IMR-90 (cell line): ENCODE measurements around the gene HUWE1. TPM values are rescaled to one million over a fixed set of nuclear protein-coding genes. Genes with fewer than 3 reads are reported as not detected.

Source experiments
- ATAC-seq: fragments of 200-7000 bp; cut with Tn5 transposase; 2 replicates; pipeline ENCODE4 v1.9.1; 2020; ENCODE audit warnings: low read depth, mild to moderate bottlenecking, moderate library complexity
- BruUV-seq: library from RNA; stranded (reverse); fragments of 400-500 nt; replicated peaks from 2 replicates; lab custom pipeline; 2021; lab: Mats Ljungman, UMichigan
- CTCF ChIA-PET: fragments of 300-600 bp; formaldehyde crosslinking; extraction: SDS; loops from one replicate; lab custom pipeline; 2021; ENCODE audit warnings: antibody characterized with exemption; lab: Yijun Ruan, JAX
- POLR2A ChIA-PET: fragments of 300-600 bp; sonication (Branson Sonifier 250); formaldehyde crosslinking; loops from one replicate; lab custom pipeline; 2022; ENCODE audit warnings: antibody characterized with exemption; ENCODE audit not compliant: unreplicated experiment; lab: Charles Lee
- DNase-seq: peaks from one replicate; pipeline ENCODE4 v3.0.0; 2013
- H2AFZ ChIP-seq: replicated peaks from 2 replicates; pipeline ENCODE3; 2013; ENCODE audit warnings: low read length, mild to moderate bottlenecking; ENCODE audit not compliant: poor library complexity
- H2AK5ac ChIP-seq: 2 replicates; pipeline ENCODE4 v1.6.1; 2013; ENCODE audit warnings: low read depth, low read length, inconsistent platforms
- H2AK9ac ChIP-seq: replicated peaks from 2 replicates; pipeline ENCODE3; 2013; ENCODE audit warnings: mild to moderate bottlenecking, low read depth, low read length, moderate library complexity; ENCODE audit not compliant: poor library complexity
- H2BK120ac ChIP-seq: 2 replicates; pipeline ENCODE4 v1.6.1; 2013; ENCODE audit warnings: low read depth, low read length, inconsistent platforms
- H2BK15ac ChIP-seq: 3 replicates; pipeline ENCODE4 v1.6.1; 2013; ENCODE audit warnings: low read depth, low read length, inconsistent platforms
- H2BK20ac ChIP-seq: 2 replicates; pipeline ENCODE4 v1.6.1; 2013; ENCODE audit warnings: low read depth, mild to moderate bottlenecking, inconsistent platforms, low read length, moderate library complexity
- H2BK5ac ChIP-seq: 2 replicates; pipeline ENCODE4 v1.6.1; 2013; ENCODE audit warnings: mild to moderate bottlenecking, low read depth, low read length, inconsistent platforms; ENCODE audit not compliant: poor library complexity, severe bottlenecking
- H3K14ac ChIP-seq: replicated peaks from 2 replicates; pipeline ENCODE4 v1.6.1; 2013; ENCODE audit warnings: low read depth, low read length, inconsistent platforms
- H3K18ac ChIP-seq: 2 replicates; pipeline ENCODE4 v1.6.1; 2013; ENCODE audit warnings: low read depth, low read length, control low read depth
- H3K23ac ChIP-seq: 2 replicates; pipeline ENCODE4 v1.6.1; 2013; ENCODE audit warnings: low read depth, low read length, inconsistent platforms
- H3K27ac ChIP-seq: 2 replicates; pipeline ENCODE4 v1.5.1; 2013; ENCODE audit warnings: mild to moderate bottlenecking, control low read depth, low read length; ENCODE audit not compliant: insufficient read depth
- H3K27me3 ChIP-seq: 2 replicates; pipeline ENCODE4 v1.6.1; 2013; ENCODE audit warnings: low read length; ENCODE audit not compliant: control insufficient read depth, insufficient read depth
- H3K36me3 ChIP-seq: 2 replicates; pipeline ENCODE4 v1.6.1; 2013; ENCODE audit warnings: low read length, mixed read lengths; ENCODE audit not compliant: control insufficient read depth, insufficient read depth
- H3K4ac ChIP-seq: 2 replicates; pipeline ENCODE4 v1.6.1; 2013; ENCODE audit warnings: low read depth, low read length, inconsistent platforms
- H3K4me1 ChIP-seq: 2 replicates; pipeline ENCODE4 v1.6.1; 2013; ENCODE audit warnings: low read length, mixed read lengths; ENCODE audit not compliant: control insufficient read depth, insufficient read depth
- H3K4me2 ChIP-seq: 2 replicates; pipeline ENCODE4 v1.6.1; 2013; ENCODE audit warnings: low read depth, mild to moderate bottlenecking, control low read depth, low read length, moderate library complexity
- H3K4me3 ChIP-seq: 2 replicates; pipeline ENCODE4 v1.5.1; 2013; ENCODE audit warnings: low read depth, mild to moderate bottlenecking, control low read depth, low read length, moderate library complexity; ENCODE audit not compliant: insufficient read depth
- H3K56ac ChIP-seq: 2 replicates; pipeline ENCODE4 v1.6.1; 2013; ENCODE audit warnings: low read length, inconsistent platforms; ENCODE audit not compliant: insufficient read depth; ENCODE audit errors: extremely low read depth
- H3K79me1 ChIP-seq, 2 experiments: 2 replicates each; pipeline ENCODE4 v1.6.1; 2013; ENCODE audit warnings: low read length in 2 of 2, inconsistent platforms in 1 of 2, low read depth in 1 of 2
- H3K9ac ChIP-seq: 2 replicates; pipeline ENCODE4 v1.6.1; 2013; ENCODE audit warnings: low read depth, low read length, control low read depth
- H3K9me1 ChIP-seq: 2 replicates; pipeline ENCODE4 v1.6.1; 2013; ENCODE audit warnings: low read length, inconsistent platforms; ENCODE audit not compliant: insufficient read depth
- H3K9me3 ChIP-seq: 2 replicates; pipeline ENCODE4 v1.6.1; 2013; ENCODE audit warnings: low read length; ENCODE audit not compliant: control insufficient read depth, insufficient read depth
- H4K20me1 ChIP-seq: 2 replicates; pipeline ENCODE4 v1.6.1; 2013; ENCODE audit warnings: low read length, inconsistent platforms; ENCODE audit not compliant: insufficient read depth
- H4K5ac ChIP-seq: 2 replicates; pipeline ENCODE4 v1.6.1; 2013; ENCODE audit warnings: mild to moderate bottlenecking, low read depth, low read length, control low read depth
- H4K8ac ChIP-seq, 2 experiments: 2 replicates each; pipeline ENCODE4 v1.6.1; 2013; ENCODE audit warnings: low read depth in 2 of 2, low read length in 2 of 2, control low read depth in 1 of 2, inconsistent platforms in 1 of 2
- H4K91ac ChIP-seq: 2 replicates; pipeline ENCODE4 v1.6.1; 2013; ENCODE audit warnings: low read depth, low read length, inconsistent platforms; ENCODE audit not compliant: insufficient read depth
- BHLHE40 ChIP-seq: fragments of 150-350 bp; IDR thresholded peaks from 2 replicates; pipeline ENCODE4 v1.6.1; 2016; ENCODE audit warnings: mild to moderate bottlenecking, low read depth, low read length
- MAFK ChIP-seq: IDR thresholded peaks from 2 replicates; pipeline ENCODE4 v1.6.1; 2012; ENCODE audit warnings: low read depth, low read length, improper control_type of control experiment
- MXI1 ChIP-seq: IDR thresholded peaks from 2 replicates; pipeline ENCODE4 v1.6.1; 2012; ENCODE audit warnings: low read depth, mild to moderate bottlenecking, low read length, moderate library complexity, borderline replicate concordance
- dilution Hi-C: fragments of 300-500 bp; cut with HindIII; formaldehyde crosslinking; loops from one replicate; pipeline ENCODE4 v1.14.3; 2018; ENCODE audit warnings: low sequenced_read_pairs; ENCODE audit not compliant: unreplicated experiment
- in situ Hi-C: fragments of 300-500 bp; cut with MboI; formaldehyde crosslinking; loops from 3 replicates; pipeline ENCODE4 v1.14.3; 2019; ENCODE audit warnings: low sequenced_read_pairs, inconsistent platforms, mixed read lengths
- intact Hi-C: fragments of 100-400 bp; cut with micrococcal nuclease; formaldehyde crosslinking; loops from 2 replicates; pipeline ENCODE4 v1.10.0; 2022
- polyA plus RNA-seq, 3 experiments: library from polyadenylated mRNA; depleted of rRNA; stranded (reverse); fragments of >200 nt; gene quantifications; 2 replicates each; pipeline ENCODE4 v1.2.3, GENCODE V29; 2012; ENCODE audit warnings: low replicate concordance in 1 of 3
- total RNA-seq: library from RNA; depleted of rRNA; stranded (reverse); fragments of >200 nt; gene quantifications from 2 replicates; pipeline ENCODE4 v1.2.3, GENCODE V29; 2012

Gene HUWE1
- total and polyA plus RNA-seq, 2 of the 4 experiments (the other 2 are of a cell fraction) = 47.6 to 57.7 TPM

GRCh38 chrX:53571494-53571893 lies 115.0 kb downstream of the HUWE1 start:
- no peaks in the 10 kb centered on the region for H3K9me1 ChIP-seq
- H2BK15ac ChIP-seq = no peak overlapping the region
- H3K9me3 ChIP-seq = no peaks in the 10 kb centered on the region
- H2AK5ac ChIP-seq = no peak overlapping the region
- no peak overlapping the region for H3K4ac ChIP-seq
- POLR2A ChIA-PET = no interaction called here
- H2BK5ac ChIP-seq = no peak overlapping the region
- no peak overlapping the region for H2AFZ ChIP-seq
- no peak overlapping the region for H3K4me3 ChIP-seq
- peaks cover 8% of the 10 kb centered on the region for H3K27me3 ChIP-seq
- no peaks in the 10 kb centered on the region for H3K4me1 ChIP-seq
- H2BK20ac ChIP-seq = no peak overlapping the region
- BruUV-seq = no TSS peak
- no peak overlapping the region for H2BK120ac ChIP-seq
- no peak overlapping the region for H4K8ac ChIP-seq
- H3K14ac ChIP-seq = no peak overlapping the region
- ATAC-seq = no peak
- CTCF ChIA-PET = interaction anchor here (0.7 kb wide), 1 partner anchor 116 kb away, joined by 3 read pairs; no protein-coding TSS in a partner anchor
- H3K79me1 ChIP-seq = no peaks in the 10 kb centered on the region; a peak in 1 of 4 replicates
- no peak overlapping the region for H4K91ac ChIP-seq
- peaks cover 29% of the 10 kb centered on the region for H3K36me3 ChIP-seq
- DNase-seq = no peak
- TF ChIP-seq MXI1 (no peak), MAFK (peak; percentile 52; the same call in 1 of the 2 replicates), BHLHE40 (no peak)
- dilution Hi-C loops = no loop called here
- H2AK9ac ChIP-seq = no peak overlapping the region
- H3K23ac ChIP-seq = no peak overlapping the region
- no peaks in the 10 kb centered on the region for H4K20me1 ChIP-seq
- H3K9ac ChIP-seq = no peak overlapping the region
- intact Hi-C loops = no loop called here
- no peak overlapping the region for H3K4me2 ChIP-seq
- no peak overlapping the region for H3K27ac ChIP-seq
- H3K56ac ChIP-seq = no peak overlapping the region
- no peak overlapping the region for H3K18ac ChIP-seq
- no peak overlapping the region for H4K5ac ChIP-seq
- in situ Hi-C loops = no loop called here
